H9 (cell line): Measurements from ENCODE around the gene CA7. TPM values are rescaled to one million over a fixed set of nuclear protein-coding genes. Genes with fewer than 3 reads are reported as not detected.

Source experiments
- DNase-seq: peaks from one replicate; pipeline ENCODE4 v3.0.0-alpha.2; 2017
- H2AFZ ChIP-seq: one replicate; pipeline ENCODE4 v1.6.1; 2013; ENCODE audit warnings: mild to moderate bottlenecking, low read length, control low read depth, moderate library complexity
- H2AK5ac ChIP-seq: 2 replicates; pipeline ENCODE4 v1.6.1; 2013; ENCODE audit warnings: low read length, control low read depth, mixed read lengths; ENCODE audit not compliant: insufficient read length
- H2BK120ac ChIP-seq: one replicate; pipeline ENCODE4 v1.6.1; 2013; ENCODE audit warnings: low read depth, mild to moderate bottlenecking, low read length, control low read depth, inconsistent platforms; ENCODE audit not compliant: poor library complexity, severe bottlenecking
- H2BK12ac ChIP-seq: 2 replicates; pipeline ENCODE4 v1.6.1; 2013; ENCODE audit warnings: low read length, control low read depth, mixed read lengths, low read depth; ENCODE audit not compliant: insufficient read length
- H2BK15ac ChIP-seq: 2 replicates; pipeline ENCODE4 v1.6.1; 2013; ENCODE audit warnings: low read depth, low read length, control low read depth
- H2BK20ac ChIP-seq: one replicate; pipeline ENCODE4 v1.6.1; 2013; ENCODE audit warnings: low read depth, mild to moderate bottlenecking, low read length, control low read depth, inconsistent platforms; ENCODE audit not compliant: poor library complexity, severe bottlenecking
- H2BK5ac ChIP-seq: 2 replicates; pipeline ENCODE4 v1.6.1; 2013; ENCODE audit warnings: low read length, control low read depth, mixed read lengths; ENCODE audit not compliant: insufficient read length
- H3K14ac ChIP-seq: 2 replicates; pipeline ENCODE4 v1.6.1; 2013; ENCODE audit warnings: low read length, control low read depth; ENCODE audit not compliant: insufficient read depth
- H3K18ac ChIP-seq: 2 replicates; pipeline ENCODE4 v1.6.1; 2013; ENCODE audit warnings: low read depth, mild to moderate bottlenecking, mixed read lengths, low read length, control low read depth; ENCODE audit not compliant: insufficient read length
- H3K23ac ChIP-seq: 2 replicates; pipeline ENCODE4 v1.6.1; 2013; ENCODE audit warnings: low read length, control low read depth, mixed read lengths, low read depth; ENCODE audit not compliant: insufficient read length
- H3K23me2 ChIP-seq: 2 replicates; pipeline ENCODE4 v1.6.1; 2013; ENCODE audit warnings: low read depth, mild to moderate bottlenecking, mixed read lengths, low read length, control low read depth; ENCODE audit not compliant: insufficient read length, poor library complexity, severe bottlenecking
- H3K27ac ChIP-seq: 2 replicates; pipeline ENCODE4 v1.5.1; 2013; ENCODE audit warnings: low read length, control low read depth, mixed read lengths, low read depth; ENCODE audit not compliant: insufficient read length
- H3K27me3 ChIP-seq: 2 replicates; pipeline ENCODE4 v1.6.1; 2013; ENCODE audit warnings: low read length, control low read depth, inconsistent platforms; ENCODE audit not compliant: insufficient read depth
- H3K4ac ChIP-seq: 2 replicates; pipeline ENCODE4 v1.6.1; 2013; ENCODE audit warnings: low read depth, mild to moderate bottlenecking, control low read depth, inconsistent platforms, low read length, moderate library complexity
- H3K4me1 ChIP-seq: 2 replicates; pipeline ENCODE4 v1.6.1; 2013; ENCODE audit warnings: low read length, control low read depth, inconsistent platforms; ENCODE audit not compliant: insufficient read depth
- H3K4me2 ChIP-seq: 2 replicates; pipeline ENCODE4 v1.6.1; 2013; ENCODE audit warnings: low read length, control low read depth, mixed read lengths; ENCODE audit not compliant: insufficient read length, insufficient read depth
- H3K56ac ChIP-seq: 2 replicates; pipeline ENCODE4 v1.6.1; 2013; ENCODE audit warnings: low read depth, mild to moderate bottlenecking, mixed read lengths, low read length, control low read depth; ENCODE audit not compliant: insufficient read length
- H3K79me1 ChIP-seq: 2 replicates; pipeline ENCODE4 v1.6.1; 2013; ENCODE audit warnings: low read depth, mild to moderate bottlenecking, moderate library complexity, low read length, control low read depth, inconsistent platforms; ENCODE audit not compliant: insufficient read depth, poor library complexity, severe bottlenecking
- H3K79me2 ChIP-seq: 2 replicates; pipeline ENCODE4 v1.6.1; 2013; ENCODE audit warnings: low read length, control low read depth, inconsistent platforms; ENCODE audit not compliant: insufficient read depth
- H3K9ac ChIP-seq: 2 replicates; pipeline ENCODE4 v1.6.1; 2013; ENCODE audit warnings: low read length, control low read depth, mixed read lengths; ENCODE audit not compliant: insufficient read length; ENCODE audit errors: extremely low read depth
- H3K9me3 ChIP-seq: one replicate; pipeline ENCODE4 v1.6.1; 2013; ENCODE audit warnings: low read depth, low read length, inconsistent platforms; ENCODE audit not compliant: control insufficient read depth
- H3T11ph ChIP-seq: one replicate; pipeline ENCODE4 v1.6.1; 2013; ENCODE audit warnings: mild to moderate bottlenecking, low read length, control low read depth, inconsistent platforms
- H4K20me1 ChIP-seq: one replicate; pipeline ENCODE4 v1.6.1; 2013; ENCODE audit not compliant: control insufficient read depth, insufficient read length, insufficient read depth
- H4K5ac ChIP-seq: 2 replicates; pipeline ENCODE4 v1.6.1; 2013; ENCODE audit warnings: low read depth, mild to moderate bottlenecking, mixed read lengths, low read length, control low read depth; ENCODE audit not compliant: insufficient read length
- H4K8ac ChIP-seq: replicated peaks from 2 replicates; pipeline ENCODE4 v1.6.1; 2013; ENCODE audit warnings: low read length, control low read depth, mixed read lengths, low read depth; ENCODE audit not compliant: insufficient read length
- H4K91ac ChIP-seq: 2 replicates; pipeline ENCODE4 v1.6.1; 2013; ENCODE audit warnings: low read depth, mild to moderate bottlenecking, moderate library complexity, mixed read lengths, low read length, control low read depth; ENCODE audit not compliant: insufficient read length
- H3K27ac Mint-ChIP-seq, 3 experiments: 2 replicates in 2 of 3; 3 replicates in 1 of 3; pipeline ENCODE4 v1.8.0; 2020 to 2021; ENCODE audit warnings: mixed read lengths in 3 of 3, mild to moderate bottlenecking in 1 of 3, moderate library complexity in 1 of 3
- H3K27me3 Mint-ChIP-seq: 2 replicates; pipeline ENCODE4 v1.8.0; 2021; ENCODE audit warnings: low read depth, mild to moderate bottlenecking, moderate library complexity, mixed read lengths
- H3K36me3 Mint-ChIP-seq, 3 experiments: 2 replicates in 2 of 3; 3 replicates in 1 of 3; pipeline ENCODE4 v1.8.0; 2020 to 2021; ENCODE audit warnings: low read depth in 3 of 3, mixed read lengths in 3 of 3; ENCODE audit not compliant: insufficient read depth in 1 of 3
- H3K4me1 Mint-ChIP-seq, 2 experiments: 2 replicates each; pipeline ENCODE4 v1.8.0; 2020; ENCODE audit warnings: mixed read lengths in 2 of 2
- H3K4me3 Mint-ChIP-seq, 2 experiments: 2 replicates in 1 of 2; 3 replicates in 1 of 2; pipeline ENCODE4 v1.8.0; 2020 to 2021; ENCODE audit warnings: mild to moderate bottlenecking in 2 of 2, mixed read lengths in 2 of 2, moderate library complexity in 1 of 2
- H3K9me3 Mint-ChIP-seq, 2 experiments: 2 replicates in 1 of 2; 3 replicates in 1 of 2; pipeline ENCODE4 v1.8.0; 2020; ENCODE audit warnings: mild to moderate bottlenecking in 2 of 2, mixed read lengths in 2 of 2, moderate library complexity in 1 of 2
- CTCF ChIP-seq: fragments of 200-600 bp; sonication (generic); conservative IDR thresholded peaks from 3 replicates; pipeline ENCODE4 v1.8.0; 2021; ENCODE audit warnings: antibody characterized with exemption, mild to moderate bottlenecking
- WGBS: extraction: QIAGEN DNeasy Blood & Tissue Kit; methylation state at CpG from one replicate; pipeline ENCODE4 v1.1.7; 2013; ENCODE audit warnings: missing lambda C conversion rate, low lambda C conversion rate, mixed read lengths; ENCODE audit not compliant: insufficient read length; ENCODE audit errors: extremely low coverage; 5-methylcytosine and 5-hydroxymethylcytosine counted together
- total RNA-seq: library from RNA; stranded (reverse); gene quantifications from 2 replicates; pipeline ENCODE4 v1.2.1, GENCODE V29; 2021

CA7 gene
- total RNA-seq, 1 experiment from 2014 or later, result 0.81 TPM

- Histone ChIP-seq H2AK5ac (no peak overlapping the region), H3K18ac (no peak overlapping the region), H3K56ac (no peak overlapping the region), H2BK15ac (no peak overlapping the region), H3K23me2 (peaks cover 2% of the 10 kb centered on the region), H3K4ac (no peak overlapping the region), H2BK20ac (no peak overlapping the region), H4K8ac (no peak overlapping the region), H3K14ac (no peak overlapping the region), H3K9ac (no peak overlapping the region), H3K4me1 (no peaks in the 10 kb centered on the region), H3T11ph (no peak overlapping the region), H4K20me1 (no peaks in the 10 kb centered on the region), H3K27me3 (no peaks in the 10 kb centered on the region; the same call in 1 of the 2 replicates), H2BK120ac (no peak overlapping the region), H2AFZ (no peak overlapping the region), H4K5ac (no peak overlapping the region), H3K9me3 (no peaks in the 10 kb centered on the region), H2BK12ac (no peak overlapping the region), H3K79me1 (no peaks in the 10 kb centered on the region), H2BK5ac (no peak overlapping the region), H3K27ac (no peak overlapping the region), H3K79me2 (no peaks in the 10 kb centered on the region), H4K91ac (no peak overlapping the region), H3K4me2 (no peak overlapping the region), H3K23ac (no peak overlapping the region)
- Mint-ChIP-seq H3K27ac (no peak overlapping the region), H3K9me3 (no peaks in the 10 kb centered on the region), H3K4me1 (no peaks in the 10 kb centered on the region), H3K36me3 (no peaks in the 10 kb centered on the region), H3K4me3 (no peak overlapping the region), H3K27me3 (peaks cover 2% of the 10 kb centered on the region)
- no peak for DNase-seq
- no CpG with 5 or more reads among the region's 6 CpGs for WGBS
- no peak for TF ChIP-seq CTCF
These were observed 12.0 kb downstream of the CA7 start for GRCh38 chr16:66856184-66856730.
